HEK293 (cell line): ENCODE results near the gene RAB36.

Experiments used
- CTCF ChIP-seq: fragments of 450-650 bp; formaldehyde crosslinking; IDR thresholded peaks from 2 replicates; pipeline ENCODE4 v1.5.1; 2016; ENCODE audit warnings: missing biosample characterization, missing genetic modification characterization
- KLF1 ChIP-seq: fragments of 450-650 bp; formaldehyde crosslinking; IDR thresholded peaks from 2 replicates; pipeline ENCODE4 v1.5.1; 2016; ENCODE audit warnings: missing biosample characterization, missing genetic modification characterization
- ZBTB8A ChIP-seq: fragments of 450-650 bp; formaldehyde crosslinking; IDR thresholded peaks from 2 replicates; pipeline ENCODE4 v1.5.1; 2016; ENCODE audit warnings: missing biosample characterization, missing genetic modification characterization
- ZNF10 ChIP-seq: fragments of 450-650 bp; formaldehyde crosslinking; IDR thresholded peaks from 2 replicates; pipeline ENCODE4 v1.5.1; 2017; ENCODE audit warnings: missing biosample characterization, missing genetic modification characterization
- ZNF112 ChIP-seq: fragments of 450-650 bp; formaldehyde crosslinking; IDR thresholded peaks from 2 replicates; pipeline ENCODE4 v1.5.0; 2017; ENCODE audit warnings: missing biosample characterization, missing genetic modification characterization
- ZNF362 ChIP-seq: fragments of 450-650 bp; formaldehyde crosslinking; IDR thresholded peaks from 2 replicates; pipeline ENCODE4 v1.5.1; 2016; ENCODE audit warnings: missing biosample characterization, missing genetic modification characterization
- ZNF629 ChIP-seq: fragments of 450-650 bp; formaldehyde crosslinking; IDR thresholded peaks from 2 replicates; pipeline ENCODE4 v1.5.1; 2017; ENCODE audit warnings: missing biosample characterization, missing genetic modification characterization
- ZNF660 ChIP-seq: fragments of 450-650 bp; IDR thresholded peaks from 2 replicates; pipeline ENCODE4 v1.5.1; 2018; ENCODE audit warnings: missing biosample characterization, mild to moderate bottlenecking, missing genetic modification characterization

- TF ChIP-seq CTCF (tag by site-specific recombination) (no peak), ZNF362 (no peak), ZNF10 (tag by site-specific recombination) (no peak), ZNF629 (tag by site-specific recombination) (no peak), ZBTB8A (tag by site-specific recombination) (no peak), KLF1 (tag by site-specific recombination) (no peak), ZNF112 (tag by site-specific recombination) (no peak), ZNF660 (no peak)
These were observed 4.9 kb upstream of the RAB36 start for GRCh38 chr22:23140385-23140784.
